Measurements from ENCODE around the gene FOXO1.

The FOXO1 gene

GRCh38 chr13:40604135-40604534, 62.3 kb downstream of the FOXO1 start:
- H3K27ac ChIP-seq (ENCODE audit: low read length): no peak overlapping the region
- no peaks in the 10 kb centered on the region for H3K27me3 ChIP-seq (ENCODE audit: insufficient read depth, low read length)
- no peaks in the 10 kb centered on the region for H3K9me3 ChIP-seq (ENCODE audit: insufficient read depth, low read depth, low read length)
- H3K36me3 ChIP-seq (ENCODE audit: insufficient read depth, low read depth, low read length): no peaks in the 10 kb centered on the region
- no peak overlapping the region for H3K4me3 ChIP-seq (ENCODE audit: low read length)
- H3K9ac ChIP-seq (ENCODE audit: low read depth, low read length): no peak overlapping the region
- peaks cover 30% of the 10 kb centered on the region for H3K4me1 ChIP-seq (ENCODE audit: insufficient read depth, low read length)

DNA sequence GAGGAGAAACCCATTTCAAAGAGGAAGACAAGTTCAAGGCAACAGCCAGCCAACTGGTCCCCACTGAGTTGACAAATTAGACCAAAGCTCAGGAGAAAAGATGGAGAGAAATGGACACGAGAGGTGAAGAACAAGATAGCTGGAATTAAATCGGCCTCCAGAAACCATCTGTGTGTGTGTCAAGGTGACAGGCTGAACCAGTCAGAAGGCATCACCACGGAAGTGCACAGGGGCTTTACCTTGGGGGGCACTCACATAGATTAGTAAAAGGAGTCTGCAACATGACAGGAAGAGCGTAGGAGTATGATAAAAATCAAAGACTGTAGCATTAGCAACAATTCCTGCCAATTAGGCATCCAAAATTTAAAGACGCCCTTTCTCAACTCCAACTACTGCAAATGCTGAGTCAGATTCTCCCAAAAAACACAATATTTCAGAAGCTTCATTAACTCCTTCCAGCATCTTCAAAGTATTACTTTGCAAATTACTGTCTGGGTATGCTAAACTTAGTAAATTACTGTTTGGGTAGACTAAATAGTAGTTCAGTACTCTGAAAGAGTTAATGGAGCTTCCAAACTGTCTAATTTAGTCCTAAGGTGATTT, 66.2 kb downstream of the FOXO1 start:
- Histone ChIP-seq H3K27me3 (ENCODE audit: insufficient read depth, low read length) (no peaks in the 10 kb centered on the region), H3K4me3 (ENCODE audit: low read length) (no peak overlapping the region), H3K9me3 (ENCODE audit: insufficient read depth, low read depth, low read length) (no peaks in the 10 kb centered on the region), H3K4me1 (ENCODE audit: insufficient read depth, low read length) (peaks cover 42% of the 10 kb centered on the region), H3K36me3 (ENCODE audit: insufficient read depth, low read depth, low read length) (no peaks in the 10 kb centered on the region), H3K9ac (ENCODE audit: low read depth, low read length) (no peak overlapping the region), H3K27ac (ENCODE audit: low read length) (no peak overlapping the region)

DNA sequence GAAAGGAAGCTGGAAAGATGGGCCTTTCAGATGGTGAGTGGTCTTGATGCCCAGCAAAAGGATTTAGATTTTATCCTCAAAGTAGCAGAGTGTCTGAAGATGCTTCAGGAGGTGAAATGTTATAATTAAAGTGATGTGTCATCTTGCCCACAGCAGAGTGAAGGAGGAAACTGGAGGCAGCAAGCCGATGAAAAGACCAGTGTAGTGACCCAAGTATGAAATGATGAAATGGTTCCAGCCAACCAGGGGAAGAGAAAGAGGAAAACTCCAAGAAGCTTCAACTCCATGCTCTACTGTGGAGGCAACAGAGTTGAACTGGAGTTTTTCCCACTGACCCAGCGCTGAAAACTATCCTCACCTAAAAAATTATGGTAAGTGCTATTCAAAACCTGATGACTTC, 66.7 kb downstream of the FOXO1 start:
- Histone ChIP-seq H3K4me3 (ENCODE audit: low read length) (no peak overlapping the region), H3K27me3 (ENCODE audit: insufficient read depth, low read length) (no peaks in the 10 kb centered on the region), H3K36me3 (ENCODE audit: insufficient read depth, low read depth, low read length) (no peaks in the 10 kb centered on the region), H3K9ac (ENCODE audit: low read depth, low read length) (no peak overlapping the region), H3K4me1 (ENCODE audit: insufficient read depth, low read length) (peaks cover 41% of the 10 kb centered on the region), H3K27ac (ENCODE audit: low read length) (no peak overlapping the region), H3K9me3 (ENCODE audit: insufficient read depth, low read depth, low read length) (no peaks in the 10 kb centered on the region)

DNA sequence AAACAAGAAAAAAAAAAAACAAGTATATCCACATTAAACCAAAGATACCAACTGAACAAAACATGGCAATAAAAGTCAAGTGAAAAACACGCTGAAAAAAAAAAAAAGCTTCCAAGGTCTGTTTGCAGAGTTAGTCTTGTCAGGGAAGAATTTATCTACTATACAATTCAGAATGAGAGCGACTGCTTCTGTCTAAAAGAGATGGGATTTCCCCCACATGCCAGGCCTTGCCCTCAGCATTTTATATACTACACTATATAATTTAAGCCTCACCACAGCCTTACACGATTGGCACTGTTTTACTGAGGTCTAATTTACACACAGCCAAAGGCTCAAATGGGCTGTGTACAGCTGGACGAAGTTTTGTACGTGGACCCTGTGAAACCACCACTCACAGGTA, 67.3 kb downstream of the FOXO1 start:
- H3K4me3 ChIP-seq (ENCODE audit: low read length): no peak overlapping the region
- H3K27ac ChIP-seq (ENCODE audit: low read length): no peak overlapping the region
- no peaks in the 10 kb centered on the region for H3K36me3 ChIP-seq (ENCODE audit: insufficient read depth, low read depth, low read length)
- H3K9ac ChIP-seq (ENCODE audit: low read depth, low read length): no peak overlapping the region
- H3K27me3 ChIP-seq (ENCODE audit: insufficient read depth, low read length): no peaks in the 10 kb centered on the region
- peaks cover 45% of the 10 kb centered on the region for H3K4me1 ChIP-seq (ENCODE audit: insufficient read depth, low read length)
- no peaks in the 10 kb centered on the region for H3K9me3 ChIP-seq (ENCODE audit: insufficient read depth, low read depth, low read length)

GRCh38 chr13:40598569-40598968, 67.9 kb downstream of the FOXO1 start:
- Histone ChIP-seq H3K27ac (ENCODE audit: low read length) (no peak overlapping the region), H3K36me3 (ENCODE audit: insufficient read depth, low read depth, low read length) (no peaks in the 10 kb centered on the region), H3K4me1 (ENCODE audit: insufficient read depth, low read length) (peaks cover 49% of the 10 kb centered on the region), H3K9ac (ENCODE audit: low read depth, low read length) (no peak overlapping the region), H3K27me3 (ENCODE audit: insufficient read depth, low read length) (no peaks in the 10 kb centered on the region), H3K9me3 (ENCODE audit: insufficient read depth, low read depth, low read length) (no peaks in the 10 kb centered on the region), H3K4me3 (ENCODE audit: low read length) (no peak overlapping the region)

DNA sequence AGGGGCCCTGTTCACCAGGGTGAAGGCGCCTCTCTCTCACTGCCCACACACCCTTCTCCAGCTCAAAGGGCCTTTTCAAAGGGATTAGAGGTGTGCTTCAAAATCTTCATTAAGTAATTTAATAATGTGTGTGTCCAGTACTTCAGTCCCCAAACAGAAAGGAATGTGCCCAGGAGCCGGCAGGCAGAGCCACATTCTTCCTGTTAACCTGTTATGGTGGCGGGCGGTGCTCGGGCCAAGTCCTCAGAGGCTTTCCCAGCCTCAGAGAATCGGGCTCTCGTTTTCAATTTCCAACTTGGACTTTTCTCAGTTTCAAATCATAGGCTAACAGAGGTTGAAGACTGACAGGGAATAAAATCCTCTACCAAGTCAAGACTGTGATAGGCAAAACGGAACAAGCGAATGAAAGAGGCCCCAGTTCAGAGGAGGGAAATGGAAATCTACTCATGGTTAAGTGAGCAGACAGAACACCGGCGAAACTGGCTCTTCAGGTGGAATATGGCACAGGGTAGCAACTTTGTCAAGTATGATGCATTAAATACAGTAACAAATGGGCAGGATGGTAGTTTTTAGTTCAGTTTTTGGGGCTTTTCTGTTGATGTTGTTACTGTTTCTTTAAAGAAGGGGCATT, 68.6 kb downstream of the FOXO1 start:
- Histone ChIP-seq H3K36me3 (ENCODE audit: insufficient read depth, low read depth, low read length) (no peaks in the 10 kb centered on the region), H3K27ac (ENCODE audit: low read length) (no peak overlapping the region), H3K9ac (ENCODE audit: low read depth, low read length) (no peak overlapping the region), H3K4me1 (ENCODE audit: insufficient read depth, low read length) (peaks cover 48% of the 10 kb centered on the region), H3K9me3 (ENCODE audit: insufficient read depth, low read depth, low read length) (no peaks in the 10 kb centered on the region), H3K27me3 (ENCODE audit: insufficient read depth, low read length) (no peaks in the 10 kb centered on the region), H3K4me3 (ENCODE audit: low read length) (no peak overlapping the region)

DNA sequence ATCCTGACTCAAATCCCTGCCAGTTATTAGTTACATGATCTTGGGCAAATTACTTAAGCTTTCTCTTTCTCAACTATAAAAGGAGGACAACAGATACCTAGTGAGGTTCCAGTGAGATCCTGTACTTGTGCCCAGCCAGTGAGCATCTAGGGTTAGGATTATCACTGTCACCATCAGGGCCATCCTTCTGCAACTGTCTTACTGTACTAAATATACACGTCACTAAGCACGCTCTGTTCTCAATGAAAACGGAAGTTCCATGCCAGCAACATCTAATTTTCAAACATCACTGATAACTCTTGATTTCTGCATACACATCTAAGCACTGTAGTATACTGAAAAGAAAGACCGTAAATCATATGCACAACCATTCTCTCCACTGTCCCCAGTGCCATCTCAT, 70.0 kb downstream of the FOXO1 start:
- H3K27me3 ChIP-seq (ENCODE audit: insufficient read depth, low read length): no peaks in the 10 kb centered on the region
- no peak overlapping the region for H3K9ac ChIP-seq (ENCODE audit: low read depth, low read length)
- no peaks in the 10 kb centered on the region for H3K36me3 ChIP-seq (ENCODE audit: insufficient read depth, low read depth, low read length)
- peaks cover 47% of the 10 kb centered on the region for H3K4me1 ChIP-seq (ENCODE audit: insufficient read depth, low read length)
- no peaks in the 10 kb centered on the region for H3K9me3 ChIP-seq (ENCODE audit: insufficient read depth, low read depth, low read length)
- H3K4me3 ChIP-seq (ENCODE audit: low read length): no peak overlapping the region
- H3K27ac ChIP-seq (ENCODE audit: low read length): no peak overlapping the region

- H3K9ac ChIP-seq (ENCODE audit: low read depth, low read length): no peak overlapping the region
- peaks cover 47% of the 10 kb centered on the region for H3K4me1 ChIP-seq (ENCODE audit: insufficient read depth, low read length)
- H3K9me3 ChIP-seq (ENCODE audit: insufficient read depth, low read depth, low read length): no peaks in the 10 kb centered on the region
- no peaks in the 10 kb centered on the region for H3K36me3 ChIP-seq (ENCODE audit: insufficient read depth, low read depth, low read length)
- H3K27me3 ChIP-seq (ENCODE audit: insufficient read depth, low read length): no peaks in the 10 kb centered on the region
- H3K27ac ChIP-seq (ENCODE audit: low read length): no peak overlapping the region
- no peak overlapping the region for H3K4me3 ChIP-seq (ENCODE audit: low read length)
These were observed 70.7 kb downstream of the FOXO1 start for GRCh38 chr13:40595693-40596092.

DNA sequence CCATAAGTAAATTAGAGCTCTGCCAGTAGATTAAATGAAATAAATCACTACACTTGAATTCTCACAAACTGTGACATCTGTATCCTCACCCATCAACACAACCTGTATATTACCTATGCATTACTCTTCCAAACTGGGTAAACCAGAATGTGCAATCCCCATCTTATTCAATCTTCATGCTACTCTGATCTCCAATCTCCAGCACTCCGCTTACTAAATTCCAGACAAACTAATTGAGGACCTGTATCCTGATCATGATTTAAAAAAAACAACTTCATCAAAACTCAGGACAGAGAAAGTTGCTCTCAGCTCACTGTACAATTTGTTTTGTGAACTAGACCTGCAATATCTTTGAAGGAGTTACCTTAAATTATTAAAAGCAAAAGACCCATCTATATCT, 74.4 kb downstream of the FOXO1 start:
- Histone ChIP-seq H3K27ac (ENCODE audit: low read length) (no peak overlapping the region), H3K4me3 (ENCODE audit: low read length) (no peak overlapping the region), H3K4me1 (ENCODE audit: insufficient read depth, low read length) (peaks cover 35% of the 10 kb centered on the region), H3K36me3 (ENCODE audit: insufficient read depth, low read depth, low read length) (no peaks in the 10 kb centered on the region), H3K9me3 (ENCODE audit: insufficient read depth, low read depth, low read length) (no peaks in the 10 kb centered on the region), H3K9ac (ENCODE audit: low read depth, low read length) (no peak overlapping the region), H3K27me3 (ENCODE audit: insufficient read depth, low read length) (no peaks in the 10 kb centered on the region)

- H3K36me3 ChIP-seq (ENCODE audit: insufficient read depth, low read depth, low read length): no peaks in the 10 kb centered on the region
- no peak overlapping the region for H3K9ac ChIP-seq (ENCODE audit: low read depth, low read length)
- peaks cover 45% of the 10 kb centered on the region for H3K4me1 ChIP-seq (ENCODE audit: insufficient read depth, low read length)
- H3K9me3 ChIP-seq (ENCODE audit: insufficient read depth, low read depth, low read length): no peaks in the 10 kb centered on the region
- no peaks in the 10 kb centered on the region for H3K27me3 ChIP-seq (ENCODE audit: insufficient read depth, low read length)
- no peak overlapping the region for H3K27ac ChIP-seq (ENCODE audit: low read length)
- no peak overlapping the region for H3K4me3 ChIP-seq (ENCODE audit: low read length)
These were observed 75.3 kb downstream of the FOXO1 start for GRCh38 chr13:40591091-40591490.

- Histone ChIP-seq H3K9me3 (ENCODE audit: insufficient read depth, low read depth, low read length) (no peaks in the 10 kb centered on the region), H3K4me3 (ENCODE audit: low read length) (no peak overlapping the region), H3K27me3 (ENCODE audit: insufficient read depth, low read length) (no peaks in the 10 kb centered on the region), H3K4me1 (ENCODE audit: insufficient read depth, low read length) (peaks cover 53% of the 10 kb centered on the region), H3K9ac (ENCODE audit: low read depth, low read length) (no peak overlapping the region), H3K27ac (ENCODE audit: low read length) (no peak overlapping the region), H3K36me3 (ENCODE audit: insufficient read depth, low read depth, low read length) (no peaks in the 10 kb centered on the region)
These were observed 76.2 kb downstream of the FOXO1 start for GRCh38 chr13:40590112-40590862.

Measured in iPS-20b (cell line).